Measurements from ENCODE around the gene TTBK2. TPM values are rescaled to one million over a fixed set of nuclear protein-coding genes. Genes with fewer than 3 reads are reported as not detected.

TTBK2 gene
- polyA plus RNA-seq, 1 donor from 2014 or later, result 15.2 TPM

- no peak overlapping the region for H2AFZ ChIP-seq (ENCODE audit: low read depth, low read length)
- H3K9me2 ChIP-seq (ENCODE audit: insufficient read depth, low read length), result no peaks in the 10 kb centered on the region
- H3K9me3 ChIP-seq (ENCODE audit: low read length), result no peaks in the 10 kb centered on the region
- no peaks in the 10 kb centered on the region for H3K79me2 ChIP-seq (replicated peaks; ENCODE audit: insufficient read depth, low read length)
- no peak overlapping the region for H3K4me2 ChIP-seq (ENCODE audit: low read length)
- no peaks in the 10 kb centered on the region for H3F3A ChIP-seq (ENCODE audit: insufficient read depth, low read length, poor library complexity, severe bottlenecking)
- no peaks in the 10 kb centered on the region for H3K27me3 ChIP-seq (ENCODE audit: insufficient read depth, low read depth, low read length)
- no peaks in the 10 kb centered on the region for H3K36me3 ChIP-seq (ENCODE audit: insufficient read depth, low read length)
- TF ChIP-seq CTCF (IDR thresholded peaks at IDR 0.05; ENCODE audit: poor library complexity, severe bottlenecking), result no peak
- no peak for TF ChIP-seq EP300 (conservative IDR thresholded peaks at IDR 0.05; ENCODE audit: poor library complexity, severe bottlenecking)
- no peak for TF ChIP-seq RAD21 (conservative IDR thresholded peaks at IDR 0.05)
- TF ChIP-seq TAF1 (IDR thresholded peaks at IDR 0.05; ENCODE audit: low read depth), result no peak
- TF ChIP-seq REST (IDR thresholded peaks at IDR 0.05; ENCODE audit: borderline replicate concordance), result no peak
- no peak for TF ChIP-seq POLR2AphosphoS5 (IDR thresholded peaks at IDR 0.05)
- no peak for TF ChIP-seq EZH2 (IDR thresholded peaks at IDR 0.05; ENCODE audit: borderline replicate concordance, insufficient read depth, low read length, poor library complexity, severe bottlenecking)
- no peak for TF ChIP-seq SMC3 (conservative IDR thresholded peaks at IDR 0.05; ENCODE audit: poor library complexity)
- TF ChIP-seq MXI1 (conservative IDR thresholded peaks at IDR 0.05; ENCODE audit: poor library complexity, severe bottlenecking), result no peak
- H3K4me3 ChIP-seq (ENCODE audit: low read length), result no peak overlapping the region
- no peak overlapping the region for H3K27ac ChIP-seq (ENCODE audit: low read length)
- no peak overlapping the region for H3K9ac ChIP-seq (ENCODE audit: low read length)
- H4K20me1 ChIP-seq (ENCODE audit: insufficient read depth), result no peaks in the 10 kb centered on the region
These were observed 109.1 kb downstream of the TTBK2 start for GRCh38 chr15:42811433-42811832.

DNA sequence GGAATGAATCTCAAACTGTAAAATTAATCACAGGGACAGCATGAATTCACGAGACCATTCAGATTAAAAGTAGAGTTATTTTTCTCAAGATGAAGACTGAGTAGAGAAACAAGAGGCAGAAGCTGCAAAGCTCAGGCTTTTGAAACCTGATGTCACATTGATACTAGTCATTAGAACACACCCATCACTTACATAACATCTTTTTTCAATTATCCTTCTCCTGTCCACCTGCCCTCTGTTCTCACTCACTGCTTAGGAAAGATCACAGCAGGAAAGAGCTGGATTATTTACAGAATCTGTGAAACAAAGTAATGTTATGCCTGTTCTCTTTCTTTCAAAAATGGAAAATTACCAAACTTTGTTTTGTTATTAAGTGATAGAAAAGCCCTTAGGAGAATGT, 111.7 kb downstream of the TTBK2 start:
- TF ChIP-seq TAF1 (IDR thresholded peaks at IDR 0.05; ENCODE audit: low read depth), result no peak
- TF ChIP-seq MXI1 (conservative IDR thresholded peaks at IDR 0.05; ENCODE audit: poor library complexity, severe bottlenecking), result no peak
- no peak for TF ChIP-seq RAD21 (conservative IDR thresholded peaks at IDR 0.05)
- TF ChIP-seq EP300 (conservative IDR thresholded peaks at IDR 0.05; ENCODE audit: poor library complexity, severe bottlenecking), result no peak
- no peak for TF ChIP-seq CTCF (IDR thresholded peaks at IDR 0.05; ENCODE audit: poor library complexity, severe bottlenecking)
- no peak for TF ChIP-seq POLR2AphosphoS5 (IDR thresholded peaks at IDR 0.05)
- TF ChIP-seq REST (IDR thresholded peaks at IDR 0.05; ENCODE audit: borderline replicate concordance), result no peak
- TF ChIP-seq SMC3 (conservative IDR thresholded peaks at IDR 0.05; ENCODE audit: poor library complexity), result no peak
- TF ChIP-seq EZH2 (IDR thresholded peaks at IDR 0.05; ENCODE audit: borderline replicate concordance, insufficient read depth, low read length, poor library complexity, severe bottlenecking), result no peak
- H3K27me3 ChIP-seq (ENCODE audit: insufficient read depth, low read depth, low read length), result no peaks in the 10 kb centered on the region

More for the DNA sequence above, 111.7 kb downstream of the TTBK2 start:
- no peak overlapping the region for H3K27ac ChIP-seq (ENCODE audit: low read length)
- H3K9ac ChIP-seq (ENCODE audit: low read length), result no peak overlapping the region
- H3K79me2 ChIP-seq (replicated peaks; ENCODE audit: insufficient read depth, low read length), result no peaks in the 10 kb centered on the region
- no peaks in the 10 kb centered on the region for H4K20me1 ChIP-seq (ENCODE audit: insufficient read depth)
- no peak overlapping the region for H2AFZ ChIP-seq (ENCODE audit: low read depth, low read length)
- no peaks in the 10 kb centered on the region for H3K36me3 ChIP-seq (ENCODE audit: insufficient read depth, low read length)
- H3K9me2 ChIP-seq (ENCODE audit: insufficient read depth, low read length), result no peaks in the 10 kb centered on the region
- H3K4me3 ChIP-seq (ENCODE audit: low read length), result no peak overlapping the region
- H3F3A ChIP-seq (ENCODE audit: insufficient read depth, low read length, poor library complexity, severe bottlenecking), result no peaks in the 10 kb centered on the region
- no peak overlapping the region for H3K4me2 ChIP-seq (ENCODE audit: low read length)
- no peaks in the 10 kb centered on the region for H3K9me3 ChIP-seq (ENCODE audit: low read length)
